SK-N-SH (cell line): ENCODE data around the gene HDAC7. TPM values are rescaled to one million over a fixed set of nuclear protein-coding genes. Genes with fewer than 3 reads are reported as not detected.
A peak's percentile ranks its signal among the peaks of the same experiment; 100 is the strongest.

Experiments used
- CTCF ChIA-PET: fragments of 300-600, 350-600 bp; formaldehyde crosslinking; extraction: SDS; loops from one replicate; lab custom pipeline; 2021; lab: Yijun Ruan, JAX
- POLR2A ChIA-PET: fragments of 350-600 bp; sonication (Branson Sonifier 250); formaldehyde crosslinking; extraction: SDS; loops from one replicate; lab custom pipeline; 2020; ENCODE audit warnings: antibody characterized with exemption, inconsistent platforms; lab: Yijun Ruan, JAX
- DNase-seq: peaks from one replicate; pipeline ENCODE4 v3.0.0; 2012
- H2AFZ ChIP-seq: fragments of 200-600 bp; sonication (generic); 2 replicates; pipeline ENCODE4 v1.8.1; 2016; ENCODE audit warnings: antibody characterized with exemption, mild to moderate bottlenecking, low read depth
- H3F3A ChIP-seq: fragments of 200-600 bp; sonication (generic); replicated peaks from 2 replicates; pipeline ENCODE3; 2016; ENCODE audit warnings: antibody characterized with exemption, mild to moderate bottlenecking; ENCODE audit not compliant: insufficient read depth
- H3K27ac ChIP-seq, 2 experiments: fragments of 200-500 bp in 1 of 2; fragments of 200-600 bp in 1 of 2; sonication (Bioruptor generic) in 1 of 2; sonication (generic), shearing (Covaris generic) in 1 of 2; 2 replicates each; pipeline versions ENCODE4 v1.5.1 to v1.6.1; 2014 to 2016; ENCODE audit warnings: low read depth in 2 of 2, inconsistent platforms in 1 of 2, low read length in 1 of 2, mild to moderate bottlenecking in 1 of 2, mixed read lengths in 1 of 2
- H3K27me3 ChIP-seq: fragments of 200-600 bp; sonication (generic), shearing (Covaris generic); 2 replicates; pipeline ENCODE4 v1.6.1; 2016; ENCODE audit warnings: mixed run types; ENCODE audit not compliant: insufficient read depth
- H3K36me3 ChIP-seq, 2 experiments: fragments of 200-500 bp in 1 of 2; fragments of 200-600 bp in 1 of 2; sonication (Bioruptor generic) in 1 of 2; sonication (generic) in 1 of 2; replicated peaks in 1 of 2; 2 replicates each; pipeline versions ENCODE3 to v1.5.1; 2014 to 2016; ENCODE audit warnings: low read length in 1 of 2, mild to moderate bottlenecking in 1 of 2; ENCODE audit not compliant: insufficient read depth in 2 of 2, control insufficient read depth in 1 of 2
- H3K4me1 ChIP-seq, 2 experiments: fragments of 200-500 bp in 1 of 2; fragments of 200-600 bp in 1 of 2; sonication (Bioruptor generic) in 1 of 2; sonication (generic), shearing (Covaris generic) in 1 of 2; 2 replicates each; pipeline versions ENCODE4 v1.5.1 to v1.6.1; 2014 to 2016; ENCODE audit warnings: low read depth in 1 of 2, low read length in 1 of 2, mixed run types in 1 of 2; ENCODE audit not compliant: insufficient read depth in 2 of 2, control insufficient read depth in 1 of 2
- H3K4me2 ChIP-seq: fragments of 200-600 bp; sonication (generic), shearing (Covaris generic); 2 replicates; pipeline ENCODE4 v1.6.1; 2017; ENCODE audit warnings: mixed run types
- H3K4me3 ChIP-seq, 2 experiments: fragments of 200-500 bp in 1 of 2; fragments of 200-600 bp in 1 of 2; sonication (Bioruptor generic) in 1 of 2; sonication (generic), shearing (Covaris generic) in 1 of 2; 2 replicates each; pipeline versions ENCODE4 v1.5.1 to v1.8.1; 2014 to 2016; ENCODE audit warnings: low read depth in 2 of 2, inconsistent platforms in 1 of 2, low read length in 1 of 2, mild to moderate bottlenecking in 1 of 2, mixed read lengths in 1 of 2, moderate library complexity in 1 of 2
- H3K79me2 ChIP-seq: fragments of 200-600 bp; sonication (generic); 2 replicates; pipeline ENCODE4 v1.8.1; 2017; ENCODE audit warnings: mild to moderate bottlenecking; ENCODE audit not compliant: insufficient read depth
- H3K9ac ChIP-seq: fragments of 200-600 bp; sonication (generic); 2 replicates; pipeline ENCODE4 v1.6.1; 2017; ENCODE audit warnings: mixed run types
- H3K9me2 ChIP-seq: fragments of 200-600 bp; sonication (generic); 2 replicates; pipeline ENCODE4 v1.6.1; 2017; ENCODE audit warnings: mixed run types
- H3K9me3 ChIP-seq: fragments of 200-600 bp; sonication (generic); 2 replicates; pipeline ENCODE4 v1.6.1; 2017; ENCODE audit warnings: mixed run types, mild to moderate bottlenecking, moderate library complexity
- H4K20me1 ChIP-seq: fragments of 200-600 bp; sonication (generic); 2 replicates; pipeline ENCODE4 v1.6.1; 2017; ENCODE audit warnings: mild to moderate bottlenecking, mixed run types; ENCODE audit not compliant: insufficient read depth
- FOSL2 ChIP-seq: IDR thresholded peaks from 2 replicates; pipeline ENCODE4 v1.4.0; 2012; ENCODE audit warnings: low read depth, mild to moderate bottlenecking, moderate library complexity, borderline replicate concordance
- FOXM1 ChIP-seq: IDR thresholded peaks from 2 replicates; pipeline ENCODE4 v1.4.0; 2012; ENCODE audit warnings: low read depth, mild to moderate bottlenecking
- IRF3 ChIP-seq: fragments of 150-350 bp; IDR thresholded peaks from 2 replicates; pipeline ENCODE4 v1.6.1; 2016; ENCODE audit warnings: mild to moderate bottlenecking, low read depth, low read length
- MAX ChIP-seq: IDR thresholded peaks from 2 replicates; pipeline ENCODE4 v1.4.0; 2012; ENCODE audit warnings: low read depth
- MXI1 ChIP-seq: IDR thresholded peaks from 2 replicates; pipeline ENCODE4 v1.6.1; 2012; ENCODE audit warnings: mild to moderate bottlenecking, low read depth, low read length, improper control_type of control experiment
- NRF1 ChIP-seq: IDR thresholded peaks from 2 replicates; pipeline ENCODE4 v1.6.1; 2012; ENCODE audit warnings: low read depth, mild to moderate bottlenecking, low read length
- POLR2AphosphoS5 ChIP-seq: IDR thresholded peaks from 2 replicates; pipeline ENCODE4 v1.6.1; 2012; ENCODE audit warnings: low read depth, low read length
- RFX5 ChIP-seq: IDR thresholded peaks from 2 replicates; pipeline ENCODE4 v1.6.1; 2012; ENCODE audit warnings: mild to moderate bottlenecking, improper control_type of control experiment, low read length
- RXRA ChIP-seq: IDR thresholded peaks from 2 replicates; pipeline ENCODE4 v1.4.0; 2012; ENCODE audit warnings: low read depth, mild to moderate bottlenecking, borderline replicate concordance
- SIN3A ChIP-seq: IDR thresholded peaks from 2 replicates; pipeline ENCODE4 v1.6.1; 2012; ENCODE audit warnings: low read depth, mild to moderate bottlenecking, low read length, moderate library complexity, borderline replicate concordance
- TCF12 ChIP-seq: IDR thresholded peaks from 2 replicates; pipeline ENCODE4 v1.4.0; 2012
- TEAD4 ChIP-seq: IDR thresholded peaks from 2 replicates; pipeline ENCODE4 v1.4.0; 2012; ENCODE audit warnings: mild to moderate bottlenecking, borderline replicate concordance; ENCODE audit not compliant: insufficient read depth
- WGBS: methylation state at CpG from one replicate; pipeline ENCODE4 v1.1.6; 2017; ENCODE audit warnings: low lambda C conversion rate; 5-methylcytosine and 5-hydroxymethylcytosine counted together
- polyA plus RNA-seq, 3 experiments: library from polyadenylated mRNA; depleted of rRNA; stranded (reverse); fragments of >200 nt; gene quantifications; 2 replicates each; pipeline ENCODE4 v1.2.3, GENCODE V29; 2012
- TF ChIP-seq, protein P1 (sequence below): IDR thresholded peaks from 2 replicates; pipeline ENCODE4 v1.6.1; 2012; ENCODE audit warnings: mild to moderate bottlenecking, low read depth, low read length, moderate library complexity
- TF ChIP-seq, protein P2 (sequence below): fragments of 150-350 bp; IDR thresholded peaks from 2 replicates; pipeline ENCODE4 v1.6.1; 2017; ENCODE audit warnings: antibody characterized with exemption, low read length, low read depth, borderline replicate concordance
- TF ChIP-seq, protein P3 (sequence below): IDR thresholded peaks from 2 replicates; pipeline ENCODE4; 2012

HDAC7 gene
- polyA plus RNA-seq, 1 of the 3 experiments (the other 2 are of a cell fraction): 51.0 TPM

- peaks cover 6 to 7% of the 10 kb centered on the region in 2 experiments for H3K36me3 ChIP-seq
- peaks cover 94% of the 10 kb centered on the region for H4K20me1 ChIP-seq
- DNase-seq: no peak
- peaks cover 100% of the 10 kb centered on the region for H3K79me2 ChIP-seq
- H3K27me3 ChIP-seq: no peaks in the 10 kb centered on the region
- no peak overlapping the region for H2AFZ ChIP-seq
- TF ChIP-seq SIN3A (no peak), TEAD4 (no peak), RFX5 (no peak), MXI1 (no peak), FOXM1 (no peak), POLR2AphosphoS5 (no peak), MAX (peak; percentile 40; the same call in 1 of the 2 replicates), TCF12 (peak; percentile 71; the same call in 1 of the 2 replicates), NRF1 (no peak), IRF3 (no peak), FOSL2 (peak; percentile 43; the same call in 1 of the 2 replicates), RXRA (no peak)
- TF ChIP-seq, protein P1, sequence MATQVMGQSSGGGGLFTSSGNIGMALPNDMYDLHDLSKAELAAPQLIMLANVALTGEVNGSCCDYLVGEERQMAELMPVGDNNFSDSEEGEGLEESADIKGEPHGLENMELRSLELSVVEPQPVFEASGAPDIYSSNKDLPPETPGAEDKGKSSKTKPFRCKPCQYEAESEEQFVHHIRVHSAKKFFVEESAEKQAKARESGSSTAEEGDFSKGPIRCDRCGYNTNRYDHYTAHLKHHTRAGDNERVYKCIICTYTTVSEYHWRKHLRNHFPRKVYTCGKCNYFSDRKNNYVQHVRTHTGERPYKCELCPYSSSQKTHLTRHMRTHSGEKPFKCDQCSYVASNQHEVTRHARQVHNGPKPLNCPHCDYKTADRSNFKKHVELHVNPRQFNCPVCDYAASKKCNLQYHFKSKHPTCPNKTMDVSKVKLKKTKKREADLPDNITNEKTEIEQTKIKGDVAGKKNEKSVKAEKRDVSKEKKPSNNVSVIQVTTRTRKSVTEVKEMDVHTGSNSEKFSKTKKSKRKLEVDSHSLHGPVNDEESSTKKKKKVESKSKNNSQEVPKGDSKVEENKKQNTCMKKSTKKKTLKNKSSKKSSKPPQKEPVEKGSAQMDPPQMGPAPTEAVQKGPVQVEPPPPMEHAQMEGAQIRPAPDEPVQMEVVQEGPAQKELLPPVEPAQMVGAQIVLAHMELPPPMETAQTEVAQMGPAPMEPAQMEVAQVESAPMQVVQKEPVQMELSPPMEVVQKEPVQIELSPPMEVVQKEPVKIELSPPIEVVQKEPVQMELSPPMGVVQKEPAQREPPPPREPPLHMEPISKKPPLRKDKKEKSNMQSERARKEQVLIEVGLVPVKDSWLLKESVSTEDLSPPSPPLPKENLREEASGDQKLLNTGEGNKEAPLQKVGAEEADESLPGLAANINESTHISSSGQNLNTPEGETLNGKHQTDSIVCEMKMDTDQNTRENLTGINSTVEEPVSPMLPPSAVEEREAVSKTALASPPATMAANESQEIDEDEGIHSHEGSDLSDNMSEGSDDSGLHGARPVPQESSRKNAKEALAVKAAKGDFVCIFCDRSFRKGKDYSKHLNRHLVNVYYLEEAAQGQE: no peak
- TF ChIP-seq, protein P2, sequence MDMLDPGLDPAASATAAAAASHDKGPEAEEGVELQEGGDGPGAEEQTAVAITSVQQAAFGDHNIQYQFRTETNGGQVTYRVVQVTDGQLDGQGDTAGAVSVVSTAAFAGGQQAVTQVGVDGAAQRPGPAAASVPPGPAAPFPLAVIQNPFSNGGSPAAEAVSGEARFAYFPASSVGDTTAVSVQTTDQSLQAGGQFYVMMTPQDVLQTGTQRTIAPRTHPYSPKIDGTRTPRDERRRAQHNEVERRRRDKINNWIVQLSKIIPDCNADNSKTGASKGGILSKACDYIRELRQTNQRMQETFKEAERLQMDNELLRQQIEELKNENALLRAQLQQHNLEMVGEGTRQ: no peak
- TF ChIP-seq, protein P3, sequence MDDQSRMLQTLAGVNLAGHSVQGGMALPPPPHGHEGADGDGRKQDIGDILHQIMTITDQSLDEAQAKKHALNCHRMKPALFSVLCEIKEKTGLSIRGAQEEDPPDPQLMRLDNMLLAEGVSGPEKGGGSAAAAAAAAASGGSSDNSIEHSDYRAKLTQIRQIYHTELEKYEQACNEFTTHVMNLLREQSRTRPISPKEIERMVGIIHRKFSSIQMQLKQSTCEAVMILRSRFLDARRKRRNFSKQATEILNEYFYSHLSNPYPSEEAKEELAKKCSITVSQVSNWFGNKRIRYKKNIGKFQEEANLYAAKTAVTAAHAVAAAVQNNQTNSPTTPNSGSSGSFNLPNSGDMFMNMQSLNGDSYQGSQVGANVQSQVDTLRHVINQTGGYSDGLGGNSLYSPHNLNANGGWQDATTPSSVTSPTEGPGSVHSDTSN: peak; percentile 16; the same call in 1 of the 2 replicates
- TF ChIP-seq, all 33 proteins: peak for 4
- peaks cover 18% of the 10 kb centered on the region for H3F3A ChIP-seq
- ChIA-PET POLR2A (interaction anchor here (0.6 kb wide), 1 partner anchor 26 kb away, joined by 3 read pairs; no protein-coding TSS in a partner anchor), CTCF (interaction anchor here (0.9 to 5.0 kb wide), 10 partner anchors 9 to 70 kb away, joined by 3 to 25 read pairs (median 4); no protein-coding TSS in a partner anchor)
- peak overlapping the region; percentile 48 to 84 for H3K27ac ChIP-seq
- WGBS: 62% methylated on average over 14 of the region's 14 CpGs
- no peaks in the 10 kb centered on the region for H3K9me3 ChIP-seq
- H3K4me2 ChIP-seq: peak overlapping the region; percentile 62
- H3K9ac ChIP-seq: peak overlapping the region; percentile 46
- no peak overlapping the region; a peak in 1 of 4 replicates for H3K4me3 ChIP-seq
- no peaks in the 10 kb centered on the region for H3K9me2 ChIP-seq
- peaks cover 63 to 76% of the 10 kb centered on the region in 2 experiments for H3K4me1 ChIP-seq
These were observed 7.9 kb downstream of the HDAC7 start for GRCh38 chr12:47811581-47812484.
